ENCODE data around the gene ETV3L.
A peak's percentile ranks its signal among the peaks of the same experiment; 100 is the strongest.

Gene ETV3L

GRCh38 chr1:157099633-157100009 lies at the start of gene ETV3L:
ETV3L (minus strand) TSS chr1:157099808; CDS start chr1:157099523, 285 bp downstream.
- DNase-seq, result no peak

- DNase-seq, result no peak
Measured at GRCh38 chr1:157147906-157148700, 48.5 kb upstream of the ETV3L start.

- DNase-seq, result no peak
Measured at GRCh38 chr1:157147037-157147436, 47.4 kb upstream of the ETV3L start.

GRCh38 chr1:157146244-157146643 lies 46.6 kb upstream of the ETV3L start:
- no peak for DNase-seq

- DNase-seq, result no peak
Measured at GRCh38 chr1:157145076-157145475, 45.5 kb upstream of the ETV3L start.

GRCh38 chr1:157144509-157144908 lies 44.9 kb upstream of the ETV3L start:
- DNase-seq, result no peak

GRCh38 chr1:157142765-157143423 lies 43.3 kb upstream of the ETV3L start:
- no peak for DNase-seq

GRCh38 chr1:157142201-157142600 lies 42.6 kb upstream of the ETV3L start:
- DNase-seq, result no peak

- DNase-seq, result no peak
Measured at GRCh38 chr1:157141212-157141855, 41.7 kb upstream of the ETV3L start.

- DNase-seq, result no peak
Measured at GRCh38 chr1:157140063-157140588, 40.5 kb upstream of the ETV3L start.

- DNase-seq, result no peak
Measured at GRCh38 chr1:157139052-157139715, 39.6 kb upstream of the ETV3L start.

- DNase-seq, result peak; percentile 85
Measured at GRCh38 chr1:157138220-157139051, 38.8 kb upstream of the ETV3L start, which contains the start of gene ETV3. ETV3 (minus strand) TSS chr1:157138395; CDS start chr1:157136352, 2,043 bp downstream.

GRCh38 chr1:157137408-157138219 lies 38.0 kb upstream of the ETV3L start:
- no peak for DNase-seq

- DNase-seq, result no peak
Measured at GRCh38 chr1:157137046-157137407, 37.4 kb upstream of the ETV3L start.

- DNase-seq, result no peak
Measured at GRCh38 chr1:157136133-157136532, 36.5 kb upstream of the ETV3L start.

- no peak for DNase-seq
Measured at GRCh38 chr1:157135646-157136045, 36.0 kb upstream of the ETV3L start.

- DNase-seq, result no peak
Measured at GRCh38 chr1:157135070-157135469, 35.5 kb upstream of the ETV3L start.

- no peak for DNase-seq
Measured at GRCh38 chr1:157134442-157134841, 34.8 kb upstream of the ETV3L start.

- DNase-seq, result no peak
Measured at GRCh38 chr1:157133426-157133825, 33.8 kb upstream of the ETV3L start.

GRCh38 chr1:157132616-157133167 lies 33.1 kb upstream of the ETV3L start:
- DNase-seq, result no peak

- no peak for DNase-seq
Measured at GRCh38 chr1:157132111-157132510, 32.5 kb upstream of the ETV3L start.

All from NCI-H1092 (cell line).